Measurements from ENCODE around the gene ZBP1.

Gene ZBP1

DNA sequence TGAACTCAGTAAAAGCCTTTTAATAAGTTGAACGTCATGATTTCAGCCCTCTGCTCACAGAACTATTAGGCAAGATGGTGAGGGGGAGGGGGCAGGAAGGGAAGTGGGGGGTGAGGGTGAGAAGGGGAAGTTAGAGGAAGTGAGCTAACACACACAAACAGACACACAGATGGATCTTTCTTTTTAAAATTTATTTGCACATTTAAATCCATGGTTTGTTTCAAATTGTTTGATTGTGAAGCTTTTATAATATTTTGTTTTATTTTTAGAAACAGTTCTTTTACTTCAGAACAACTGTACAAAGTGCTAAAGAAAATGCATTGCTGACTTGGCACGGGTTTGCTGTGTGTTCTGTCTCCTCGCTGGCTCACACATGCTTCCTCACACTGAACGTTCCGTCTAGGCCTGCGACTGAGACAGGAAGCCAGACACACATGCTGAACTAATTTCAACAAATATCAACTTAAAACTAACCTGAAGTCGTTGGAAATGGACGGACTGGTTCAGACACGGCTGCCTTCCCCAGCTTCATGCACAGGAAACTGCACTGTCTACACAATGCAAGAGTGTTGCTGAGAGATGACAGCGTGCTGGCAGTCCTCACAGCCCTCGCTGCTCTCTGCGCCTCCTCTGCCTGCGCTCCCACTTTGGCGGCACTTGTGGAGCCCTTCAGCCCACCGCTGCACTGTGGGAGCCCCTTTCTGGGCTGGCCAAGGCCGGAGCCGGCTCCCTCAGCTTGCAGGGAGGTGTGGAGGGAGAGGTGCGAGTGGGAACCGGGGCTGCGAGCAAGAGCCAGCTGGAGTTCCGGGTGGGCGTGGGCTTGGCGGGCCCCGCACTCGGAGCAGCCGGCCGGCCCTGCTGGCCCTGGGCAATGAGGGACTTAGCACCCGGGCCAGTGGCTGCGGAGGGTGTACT lies 8.1 kb upstream of the ZBP1 start:
- DNase-seq, result no peak

DNA sequence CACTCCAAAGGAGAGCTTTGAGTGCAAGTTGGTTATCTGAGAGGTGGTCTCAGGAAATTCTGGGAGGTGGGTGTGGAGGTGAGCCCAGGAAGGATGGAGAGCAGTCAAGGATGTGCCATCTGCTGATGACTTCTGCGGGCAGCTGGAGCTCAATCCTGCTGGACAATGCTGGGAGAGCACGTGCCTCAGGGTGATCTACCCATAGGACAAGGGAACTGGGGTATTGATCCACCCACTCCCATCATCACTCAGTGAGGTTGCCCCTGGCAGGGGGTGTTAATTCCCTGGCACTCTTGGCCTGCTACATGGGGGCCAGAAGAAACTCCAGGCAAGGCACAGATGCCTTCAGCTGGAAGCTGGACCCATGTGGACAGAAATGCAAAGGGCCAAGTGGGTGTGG lies 7.1 kb upstream of the ZBP1 start:
- no peak for DNase-seq
- H3K4ac ChIP-seq (ENCODE audit: low read depth, low read length), result no peak overlapping the region
- H3K18ac ChIP-seq (ENCODE audit: low read length), result no peak overlapping the region
- H3K79me1 ChIP-seq (ENCODE audit: low read length), result no peaks in the 10 kb centered on the region
- H2BK120ac ChIP-seq (ENCODE audit: low read depth, low read length), result no peak overlapping the region
- no peak overlapping the region for H3K4me2 ChIP-seq (ENCODE audit: low read length)
- no CpG with 5 or more reads among the region's 2 CpGs for WGBS (ENCODE audit: extremely low coverage, insufficient coverage, low lambda C conversion rate)
- H2BK5ac ChIP-seq (ENCODE audit: low read length), result no peak overlapping the region
- no peak overlapping the region for H3K23ac ChIP-seq (ENCODE audit: low read length)
- H3K36me3 ChIP-seq (ENCODE audit: control insufficient read depth, insufficient read depth, low read length), result no peaks in the 10 kb centered on the region
- no peaks in the 10 kb centered on the region for H3K4me1 ChIP-seq (ENCODE audit: control insufficient read depth, low read depth, low read length)
- H4K8ac ChIP-seq (ENCODE audit: low read depth, low read length), result no peak overlapping the region
- H3K27ac ChIP-seq (ENCODE audit: low read depth, low read length), result no peak overlapping the region
- no peak overlapping the region for H2BK15ac ChIP-seq (replicated peaks; ENCODE audit: low read depth)
- H2AK5ac ChIP-seq (ENCODE audit: low read length), result no peak overlapping the region
- no peak overlapping the region for H3K4me3 ChIP-seq (ENCODE audit: low read length)
- no peak overlapping the region for H3K56ac ChIP-seq (ENCODE audit: low read length)
- H3K27me3 ChIP-seq (ENCODE audit: insufficient read depth, low read length, poor library complexity), result no peaks in the 10 kb centered on the region
- no peak overlapping the region for H4K5ac ChIP-seq (ENCODE audit: low read length)
- no peaks in the 10 kb centered on the region for H3K79me2 ChIP-seq (ENCODE audit: control insufficient read depth, insufficient read depth, low read length)
- no peak overlapping the region for H3K9ac ChIP-seq (ENCODE audit: low read length)

More for the DNA sequence above, 8.1 kb upstream of the ZBP1 start:
- H2BK5ac ChIP-seq (ENCODE audit: low read length), result no peak overlapping the region
- H2AK5ac ChIP-seq (ENCODE audit: low read length), result no peak overlapping the region
- H2BK120ac ChIP-seq (ENCODE audit: low read depth, low read length), result no peak overlapping the region
- no peak overlapping the region for H3K27ac ChIP-seq (ENCODE audit: low read depth, low read length)
- no peak overlapping the region for H3K18ac ChIP-seq (ENCODE audit: low read length)
- no peak overlapping the region for H2BK15ac ChIP-seq (replicated peaks; ENCODE audit: low read depth)
- H3K36me3 ChIP-seq (ENCODE audit: control insufficient read depth, insufficient read depth, low read length), result no peaks in the 10 kb centered on the region
- no peaks in the 10 kb centered on the region for H3K27me3 ChIP-seq (ENCODE audit: insufficient read depth, low read length, poor library complexity)
- H3K79me1 ChIP-seq (ENCODE audit: low read length), result no peaks in the 10 kb centered on the region
- H3K56ac ChIP-seq (ENCODE audit: low read length), result no peak overlapping the region
- no CpG with 5 or more reads among the region's 29 CpGs for whole genome bisulfite sequencing (ENCODE audit: extremely low coverage, insufficient coverage, low lambda C conversion rate)
- no peak overlapping the region for H4K8ac ChIP-seq (ENCODE audit: low read depth, low read length)
- no peaks in the 10 kb centered on the region for H3K4me1 ChIP-seq (ENCODE audit: control insufficient read depth, low read depth, low read length)
- no peak overlapping the region for H3K9ac ChIP-seq (ENCODE audit: low read length)
- H3K4me2 ChIP-seq (ENCODE audit: low read length), result no peak overlapping the region
- no peak overlapping the region for H4K5ac ChIP-seq (ENCODE audit: low read length)
- no peaks in the 10 kb centered on the region for H3K79me2 ChIP-seq (ENCODE audit: control insufficient read depth, insufficient read depth, low read length)
- H3K4ac ChIP-seq (ENCODE audit: low read depth, low read length), result no peak overlapping the region
- H3K4me3 ChIP-seq (ENCODE audit: low read length), result no peak overlapping the region
- H3K23ac ChIP-seq (ENCODE audit: low read length), result no peak overlapping the region

DNA sequence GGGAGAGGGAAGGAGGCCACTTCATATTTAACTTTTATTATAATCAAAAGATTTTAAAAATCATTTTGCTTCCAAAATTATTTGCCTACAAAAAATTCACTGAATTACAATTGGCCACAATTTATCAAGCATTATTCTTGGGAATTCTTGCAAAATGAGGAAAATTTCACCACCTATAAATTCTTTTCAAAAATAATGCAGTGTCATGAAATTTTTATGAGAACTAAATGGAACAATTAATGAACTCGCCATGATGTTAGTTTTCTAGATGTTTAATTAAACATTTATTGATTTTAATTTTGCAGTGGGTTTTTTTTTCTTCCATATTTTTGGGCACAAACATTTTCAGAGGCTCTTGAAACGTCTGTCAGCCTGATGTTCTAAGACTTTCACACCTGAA lies 5.8 kb upstream of the ZBP1 start:
- Histone ChIP-seq H3K27ac (ENCODE audit: low read depth, low read length) (no peak overlapping the region), H3K4me1 (ENCODE audit: control insufficient read depth, low read depth, low read length) (no peaks in the 10 kb centered on the region), H3K56ac (ENCODE audit: low read length) (no peak overlapping the region), H3K4ac (ENCODE audit: low read depth, low read length) (no peak overlapping the region), H3K4me2 (ENCODE audit: low read length) (no peak overlapping the region), H2BK5ac (ENCODE audit: low read length) (no peak overlapping the region), H3K79me2 (ENCODE audit: control insufficient read depth, insufficient read depth, low read length) (no peaks in the 10 kb centered on the region), H3K9ac (ENCODE audit: low read length) (no peak overlapping the region), H3K79me1 (ENCODE audit: low read length) (no peaks in the 10 kb centered on the region), H3K4me3 (ENCODE audit: low read length) (no peak overlapping the region), H3K18ac (ENCODE audit: low read length) (no peak overlapping the region), H2BK120ac (ENCODE audit: low read depth, low read length) (no peak overlapping the region), H2AK5ac (ENCODE audit: low read length) (no peak overlapping the region), H3K36me3 (ENCODE audit: control insufficient read depth, insufficient read depth, low read length) (no peaks in the 10 kb centered on the region), H3K23ac (ENCODE audit: low read length) (no peak overlapping the region), H4K8ac (ENCODE audit: low read depth, low read length) (no peak overlapping the region), H3K27me3 (ENCODE audit: insufficient read depth, low read length, poor library complexity) (no peaks in the 10 kb centered on the region), H4K5ac (ENCODE audit: low read length) (no peak overlapping the region), H2BK15ac (replicated peaks; ENCODE audit: low read depth) (no peak overlapping the region)
- whole genome bisulfite sequencing (ENCODE audit: extremely low coverage, insufficient coverage, low lambda C conversion rate), result no CpG with 5 or more reads among the region's 2 CpGs
- no peak for DNase-seq

DNA sequence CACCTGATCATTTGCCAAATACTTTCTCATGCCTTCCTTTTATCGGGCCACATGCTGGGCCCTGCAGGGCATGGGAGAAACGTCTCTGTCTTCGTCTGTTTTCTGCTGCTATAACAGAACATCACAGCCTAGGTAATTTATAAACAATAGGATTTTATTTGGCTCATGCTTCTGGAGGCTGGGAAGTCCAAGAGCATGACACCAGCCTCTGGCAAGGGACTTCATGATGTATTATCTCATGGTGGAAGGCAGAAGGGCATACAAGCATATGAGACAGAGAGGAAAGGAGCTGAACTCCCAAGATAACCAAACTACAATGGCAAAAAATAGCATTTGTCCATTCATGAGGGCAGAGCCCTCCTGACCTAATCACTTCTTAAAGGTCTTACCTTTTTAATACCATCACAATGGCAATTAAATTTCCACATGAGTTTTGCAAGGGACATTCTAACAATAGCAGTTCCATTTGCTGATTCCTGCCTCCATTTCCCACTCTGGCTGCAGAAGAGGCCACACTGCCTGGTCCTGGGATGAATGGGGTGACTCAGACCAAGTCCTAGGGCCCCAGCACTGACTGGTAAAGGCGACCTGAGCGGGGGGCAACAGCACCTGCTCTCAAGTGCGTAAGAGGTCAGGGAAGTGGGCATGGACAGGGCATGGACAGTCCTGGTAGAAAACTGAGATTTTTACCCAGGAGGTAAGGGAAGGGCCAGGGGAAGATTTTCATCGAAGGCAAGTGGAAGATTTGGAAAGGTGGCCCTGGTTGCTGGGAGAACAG lies 5.1 kb upstream of the ZBP1 start:
- H3K27me3 ChIP-seq (ENCODE audit: insufficient read depth, low read length, poor library complexity), result no peaks in the 10 kb centered on the region
- H3K23ac ChIP-seq (ENCODE audit: low read length), result no peak overlapping the region
- no peak overlapping the region for H3K27ac ChIP-seq (ENCODE audit: low read depth, low read length)
- no peak overlapping the region for H3K56ac ChIP-seq (ENCODE audit: low read length)
- no peak overlapping the region for H3K4me2 ChIP-seq (ENCODE audit: low read length)
- H3K4me1 ChIP-seq (ENCODE audit: control insufficient read depth, low read depth, low read length), result no peaks in the 10 kb centered on the region
- no peak overlapping the region for H3K18ac ChIP-seq (ENCODE audit: low read length)
- no peaks in the 10 kb centered on the region for H3K79me1 ChIP-seq (ENCODE audit: low read length)
- H4K5ac ChIP-seq (ENCODE audit: low read length), result no peak overlapping the region
- H3K79me2 ChIP-seq (ENCODE audit: control insufficient read depth, insufficient read depth, low read length), result no peaks in the 10 kb centered on the region
- H4K8ac ChIP-seq (ENCODE audit: low read depth, low read length), result no peak overlapping the region
- H3K9ac ChIP-seq (ENCODE audit: low read length), result no peak overlapping the region
- no peak overlapping the region for H2BK120ac ChIP-seq (ENCODE audit: low read depth, low read length)
- no peak overlapping the region for H2BK5ac ChIP-seq (ENCODE audit: low read length)
- DNase-seq, result no peak
- H3K36me3 ChIP-seq (ENCODE audit: control insufficient read depth, insufficient read depth, low read length), result no peaks in the 10 kb centered on the region
- H2AK5ac ChIP-seq (ENCODE audit: low read length), result no peak overlapping the region
- H2BK15ac ChIP-seq (replicated peaks; ENCODE audit: low read depth), result no peak overlapping the region
- no peak overlapping the region for H3K4ac ChIP-seq (ENCODE audit: low read depth, low read length)
- no CpG with 5 or more reads among the region's 7 CpGs for WGBS (ENCODE audit: extremely low coverage, insufficient coverage, low lambda C conversion rate)
- H3K4me3 ChIP-seq (ENCODE audit: low read length), result no peak overlapping the region

DNA sequence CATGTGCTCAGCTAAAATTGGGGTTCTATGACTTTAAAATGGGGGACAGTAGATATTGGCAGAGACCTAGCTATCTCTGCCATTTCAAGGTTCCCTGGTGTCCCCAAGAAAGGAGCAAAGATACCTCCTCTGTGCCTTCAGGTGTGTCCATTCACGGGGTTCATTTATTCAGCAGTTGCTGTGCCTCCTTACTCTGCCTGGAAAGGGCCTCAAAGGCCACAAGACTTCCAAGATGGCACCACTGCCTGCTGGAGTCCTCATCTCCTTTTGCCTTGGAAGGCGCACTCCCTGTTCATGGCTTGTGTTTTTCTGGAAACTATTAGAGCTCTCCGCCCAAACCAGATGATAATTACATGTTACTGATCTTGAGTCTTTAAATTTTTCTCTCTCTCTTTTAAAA lies 3.9 kb upstream of the ZBP1 start:
- H3K27ac ChIP-seq (ENCODE audit: low read depth, low read length), result no peak overlapping the region
- no peaks in the 10 kb centered on the region for H3K27me3 ChIP-seq (ENCODE audit: insufficient read depth, low read length, poor library complexity)
- H2BK15ac ChIP-seq (replicated peaks; ENCODE audit: low read depth), result no peak overlapping the region
- no CpG with 5 or more reads among the region's 3 CpGs for WGBS (ENCODE audit: extremely low coverage, insufficient coverage, low lambda C conversion rate)
- no peaks in the 10 kb centered on the region for H3K79me2 ChIP-seq (ENCODE audit: control insufficient read depth, insufficient read depth, low read length)
- H3K18ac ChIP-seq (ENCODE audit: low read length), result no peak overlapping the region
- H4K5ac ChIP-seq (ENCODE audit: low read length), result no peak overlapping the region
- no peak for DNase-seq
- H3K9ac ChIP-seq (ENCODE audit: low read length), result no peak overlapping the region
- H3K56ac ChIP-seq (ENCODE audit: low read length), result no peak overlapping the region
- H4K8ac ChIP-seq (ENCODE audit: low read depth, low read length), result no peak overlapping the region
- no peaks in the 10 kb centered on the region for H3K4me1 ChIP-seq (ENCODE audit: control insufficient read depth, low read depth, low read length)
- H3K23ac ChIP-seq (ENCODE audit: low read length), result no peak overlapping the region
- H2BK5ac ChIP-seq (ENCODE audit: low read length), result no peak overlapping the region
- no peaks in the 10 kb centered on the region for H3K79me1 ChIP-seq (ENCODE audit: low read length)
- H3K4me3 ChIP-seq (ENCODE audit: low read length), result no peak overlapping the region
- H3K4me2 ChIP-seq (ENCODE audit: low read length), result no peak overlapping the region
- H2BK120ac ChIP-seq (ENCODE audit: low read depth, low read length), result no peak overlapping the region
- H2AK5ac ChIP-seq (ENCODE audit: low read length), result no peak overlapping the region
- no peaks in the 10 kb centered on the region for H3K36me3 ChIP-seq (ENCODE audit: control insufficient read depth, insufficient read depth, low read length)
- no peak overlapping the region for H3K4ac ChIP-seq (ENCODE audit: low read depth, low read length)
